H9 (cell line): ENCODE measurements around the gene CCR4. TPM values are rescaled to one million over a fixed set of nuclear protein-coding genes. Genes with fewer than 3 reads are reported as not detected.
"Not testable (repeated sequence)": the region's sequence is repeated elsewhere in the genome, so short reads cannot be mapped to it uniquely, and the experiment has no call there.

Experiments
- DNase-seq: peaks from one replicate; pipeline ENCODE4 v3.0.0-alpha.2; 2017
- H2AFZ ChIP-seq: one replicate; pipeline ENCODE4 v1.6.1; 2013; ENCODE audit warnings: mild to moderate bottlenecking, low read length, control low read depth, moderate library complexity
- H2AK5ac ChIP-seq: 2 replicates; pipeline ENCODE4 v1.6.1; 2013; ENCODE audit warnings: low read length, control low read depth, mixed read lengths; ENCODE audit not compliant: insufficient read length
- H2BK120ac ChIP-seq: one replicate; pipeline ENCODE4 v1.6.1; 2013; ENCODE audit warnings: low read depth, mild to moderate bottlenecking, low read length, control low read depth, inconsistent platforms; ENCODE audit not compliant: poor library complexity, severe bottlenecking
- H2BK12ac ChIP-seq: 2 replicates; pipeline ENCODE4 v1.6.1; 2013; ENCODE audit warnings: low read length, control low read depth, mixed read lengths, low read depth; ENCODE audit not compliant: insufficient read length
- H2BK15ac ChIP-seq: 2 replicates; pipeline ENCODE4 v1.6.1; 2013; ENCODE audit warnings: low read depth, low read length, control low read depth
- H2BK20ac ChIP-seq: one replicate; pipeline ENCODE4 v1.6.1; 2013; ENCODE audit warnings: low read depth, mild to moderate bottlenecking, low read length, control low read depth, inconsistent platforms; ENCODE audit not compliant: poor library complexity, severe bottlenecking
- H2BK5ac ChIP-seq: 2 replicates; pipeline ENCODE4 v1.6.1; 2013; ENCODE audit warnings: low read length, control low read depth, mixed read lengths; ENCODE audit not compliant: insufficient read length
- H3K14ac ChIP-seq: 2 replicates; pipeline ENCODE4 v1.6.1; 2013; ENCODE audit warnings: low read length, control low read depth; ENCODE audit not compliant: insufficient read depth
- H3K18ac ChIP-seq: 2 replicates; pipeline ENCODE4 v1.6.1; 2013; ENCODE audit warnings: low read depth, mild to moderate bottlenecking, mixed read lengths, low read length, control low read depth; ENCODE audit not compliant: insufficient read length
- H3K23ac ChIP-seq: 2 replicates; pipeline ENCODE4 v1.6.1; 2013; ENCODE audit warnings: low read length, control low read depth, mixed read lengths, low read depth; ENCODE audit not compliant: insufficient read length
- H3K23me2 ChIP-seq: 2 replicates; pipeline ENCODE4 v1.6.1; 2013; ENCODE audit warnings: low read depth, mild to moderate bottlenecking, mixed read lengths, low read length, control low read depth; ENCODE audit not compliant: insufficient read length, poor library complexity, severe bottlenecking
- H3K27ac ChIP-seq: 2 replicates; pipeline ENCODE4 v1.5.1; 2013; ENCODE audit warnings: low read length, control low read depth, mixed read lengths, low read depth; ENCODE audit not compliant: insufficient read length
- H3K27me3 ChIP-seq: 2 replicates; pipeline ENCODE4 v1.6.1; 2013; ENCODE audit warnings: low read length, control low read depth, inconsistent platforms; ENCODE audit not compliant: insufficient read depth
- H3K4ac ChIP-seq: 2 replicates; pipeline ENCODE4 v1.6.1; 2013; ENCODE audit warnings: low read depth, mild to moderate bottlenecking, control low read depth, inconsistent platforms, low read length, moderate library complexity
- H3K4me1 ChIP-seq: 2 replicates; pipeline ENCODE4 v1.6.1; 2013; ENCODE audit warnings: low read length, control low read depth, inconsistent platforms; ENCODE audit not compliant: insufficient read depth
- H3K4me2 ChIP-seq: 2 replicates; pipeline ENCODE4 v1.6.1; 2013; ENCODE audit warnings: low read length, control low read depth, mixed read lengths; ENCODE audit not compliant: insufficient read length, insufficient read depth
- H3K56ac ChIP-seq: 2 replicates; pipeline ENCODE4 v1.6.1; 2013; ENCODE audit warnings: low read depth, mild to moderate bottlenecking, mixed read lengths, low read length, control low read depth; ENCODE audit not compliant: insufficient read length
- H3K79me1 ChIP-seq: 2 replicates; pipeline ENCODE4 v1.6.1; 2013; ENCODE audit warnings: low read depth, mild to moderate bottlenecking, moderate library complexity, low read length, control low read depth, inconsistent platforms; ENCODE audit not compliant: insufficient read depth, poor library complexity, severe bottlenecking
- H3K79me2 ChIP-seq: 2 replicates; pipeline ENCODE4 v1.6.1; 2013; ENCODE audit warnings: low read length, control low read depth, inconsistent platforms; ENCODE audit not compliant: insufficient read depth
- H3K9ac ChIP-seq: 2 replicates; pipeline ENCODE4 v1.6.1; 2013; ENCODE audit warnings: low read length, control low read depth, mixed read lengths; ENCODE audit not compliant: insufficient read length; ENCODE audit errors: extremely low read depth
- H3K9me3 ChIP-seq: one replicate; pipeline ENCODE4 v1.6.1; 2013; ENCODE audit warnings: low read depth, low read length, inconsistent platforms; ENCODE audit not compliant: control insufficient read depth
- H3T11ph ChIP-seq: one replicate; pipeline ENCODE4 v1.6.1; 2013; ENCODE audit warnings: mild to moderate bottlenecking, low read length, control low read depth, inconsistent platforms
- H4K20me1 ChIP-seq: one replicate; pipeline ENCODE4 v1.6.1; 2013; ENCODE audit not compliant: control insufficient read depth, insufficient read length, insufficient read depth
- H4K5ac ChIP-seq: 2 replicates; pipeline ENCODE4 v1.6.1; 2013; ENCODE audit warnings: low read depth, mild to moderate bottlenecking, mixed read lengths, low read length, control low read depth; ENCODE audit not compliant: insufficient read length
- H4K8ac ChIP-seq: replicated peaks from 2 replicates; pipeline ENCODE4 v1.6.1; 2013; ENCODE audit warnings: low read length, control low read depth, mixed read lengths, low read depth; ENCODE audit not compliant: insufficient read length
- H4K91ac ChIP-seq: 2 replicates; pipeline ENCODE4 v1.6.1; 2013; ENCODE audit warnings: low read depth, mild to moderate bottlenecking, moderate library complexity, mixed read lengths, low read length, control low read depth; ENCODE audit not compliant: insufficient read length
- H3K27ac Mint-ChIP-seq, 3 experiments: 2 replicates in 2 of 3; 3 replicates in 1 of 3; pipeline ENCODE4 v1.8.0; 2020 to 2021; ENCODE audit warnings: mixed read lengths in 3 of 3, mild to moderate bottlenecking in 1 of 3, moderate library complexity in 1 of 3
- H3K27me3 Mint-ChIP-seq: 2 replicates; pipeline ENCODE4 v1.8.0; 2021; ENCODE audit warnings: low read depth, mild to moderate bottlenecking, moderate library complexity, mixed read lengths
- H3K36me3 Mint-ChIP-seq, 3 experiments: 2 replicates in 2 of 3; 3 replicates in 1 of 3; pipeline ENCODE4 v1.8.0; 2020 to 2021; ENCODE audit warnings: low read depth in 3 of 3, mixed read lengths in 3 of 3; ENCODE audit not compliant: insufficient read depth in 1 of 3
- H3K4me1 Mint-ChIP-seq, 2 experiments: 2 replicates each; pipeline ENCODE4 v1.8.0; 2020; ENCODE audit warnings: mixed read lengths in 2 of 2
- H3K4me3 Mint-ChIP-seq, 2 experiments: 2 replicates in 1 of 2; 3 replicates in 1 of 2; pipeline ENCODE4 v1.8.0; 2020 to 2021; ENCODE audit warnings: mild to moderate bottlenecking in 2 of 2, mixed read lengths in 2 of 2, moderate library complexity in 1 of 2
- H3K9me3 Mint-ChIP-seq, 2 experiments: 2 replicates in 1 of 2; 3 replicates in 1 of 2; pipeline ENCODE4 v1.8.0; 2020; ENCODE audit warnings: mild to moderate bottlenecking in 2 of 2, mixed read lengths in 2 of 2, moderate library complexity in 1 of 2
- CTCF ChIP-seq: fragments of 200-600 bp; sonication (generic); conservative IDR thresholded peaks from 3 replicates; pipeline ENCODE4 v1.8.0; 2021; ENCODE audit warnings: antibody characterized with exemption, mild to moderate bottlenecking
- WGBS: extraction: QIAGEN DNeasy Blood & Tissue Kit; methylation state at CpG from one replicate; pipeline ENCODE4 v1.1.7; 2013; ENCODE audit warnings: missing lambda C conversion rate, low lambda C conversion rate, mixed read lengths; ENCODE audit not compliant: insufficient read length; ENCODE audit errors: extremely low coverage; 5-methylcytosine and 5-hydroxymethylcytosine counted together
- total RNA-seq: library from RNA; stranded (reverse); gene quantifications from 2 replicates; pipeline ENCODE4 v1.2.1, GENCODE V29; 2021

The CCR4 gene
- total RNA-seq, 1 experiment from 2014 or later: 0.07 TPM

GRCh38 chr3:32930161-32930560 lies 21.3 kb upstream of the CCR4 start:
- Histone ChIP-seq H3K4me2 (no peak overlapping the region), H4K8ac (no peak overlapping the region), H2BK15ac (no peak overlapping the region), H2AK5ac (no peak overlapping the region), H3K27me3 (no peaks in the 10 kb centered on the region), H2BK120ac (no peak overlapping the region), H3K27ac (no peak overlapping the region), H3K79me1 (no peaks in the 10 kb centered on the region), H3K18ac (no peak overlapping the region), H4K91ac (no peak overlapping the region), H3K4me1 (no peaks in the 10 kb centered on the region; the same call in 1 of the 2 replicates), H3K9me3 (no peaks in the 10 kb centered on the region), H3K79me2 (no peaks in the 10 kb centered on the region), H3K4ac (no peak overlapping the region), H2BK20ac (no peak overlapping the region), H2BK12ac (no peak overlapping the region), H3K23ac (no peak overlapping the region), H2AFZ (no peak overlapping the region), H3K9ac (no peak overlapping the region), H3K14ac (no peak overlapping the region), H2BK5ac (no peak overlapping the region), H3K56ac (no peak overlapping the region), H4K5ac (no peak overlapping the region), H3T11ph (no peak overlapping the region), H4K20me1 (no peaks in the 10 kb centered on the region), H3K23me2 (no peaks in the 10 kb centered on the region)
- H3K4me1 Mint-ChIP-seq: peaks cover 15 to 16% of the 10 kb centered on the region in 2 experiments
- DNase-seq: no peak
- peaks cover 12 to 15% of the 10 kb centered on the region in 2 experiments; a peak in 4 of 5 replicates for H3K9me3 Mint-ChIP-seq
- H3K27ac Mint-ChIP-seq: no peak overlapping the region
- no CpG with 5 or more reads among the region's 3 CpGs for WGBS
- no peaks in the 10 kb centered on the region; the same call in 1 of the 2 replicates for H3K27me3 Mint-ChIP-seq
- no peak overlapping the region for H3K4me3 Mint-ChIP-seq
- peaks cover 0 to 30% (median 6%) of the 10 kb centered on the region in 3 experiments; a peak in 5 of 7 replicates for H3K36me3 Mint-ChIP-seq
- no peak for TF ChIP-seq CTCF

GRCh38 chr3:32931273-32931672 lies 20.2 kb upstream of the CCR4 start:
- not testable (repeated sequence) for H3K23ac ChIP-seq, H3K23me2 ChIP-seq, H3K9ac ChIP-seq, H2BK15ac ChIP-seq, H3K79me2 ChIP-seq, H3K9me3 ChIP-seq, H2BK20ac ChIP-seq, H3K18ac ChIP-seq, H4K5ac ChIP-seq, H3K56ac ChIP-seq, H4K8ac ChIP-seq, H3K27ac Mint-ChIP-seq, DNase-seq, H4K91ac ChIP-seq, H3K4ac ChIP-seq, H3K4me2 ChIP-seq, H3K14ac ChIP-seq, H3K79me1 ChIP-seq, H3K27ac ChIP-seq, H3K4me1 ChIP-seq, H2BK5ac ChIP-seq, H2AK5ac ChIP-seq, H2AFZ ChIP-seq, H3K27me3 Mint-ChIP-seq, H2BK12ac ChIP-seq, H3K4me3 Mint-ChIP-seq, H4K20me1 ChIP-seq, H3K27me3 ChIP-seq, H3T11ph ChIP-seq, H2BK120ac ChIP-seq
- H3K4me1 Mint-ChIP-seq: peaks cover 15 to 16% of the 10 kb centered on the region in 2 experiments
- no CpG with 5 or more reads among the region's 2 CpGs for WGBS
- peaks cover 3 to 37% (median 9%) of the 10 kb centered on the region in 3 experiments; a peak in 6 of 7 replicates for H3K36me3 Mint-ChIP-seq
- peaks cover 19 to 21% of the 10 kb centered on the region in 2 experiments for H3K9me3 Mint-ChIP-seq
